Neural cell (in vitro differentiated cells): ENCODE data around the gene MEIOB. TPM values are rescaled to one million over a fixed set of nuclear protein-coding genes. Genes with fewer than 3 reads are reported as not detected.

Experiments
- H2AFZ ChIP-seq: fragments of 200-600, 300-800 bp; sonication (generic), shearing (Covaris generic); 2 replicates; pipeline ENCODE4 v1.6.0; 2014; ENCODE audit warnings: low read depth, mild to moderate bottlenecking, antibody characterized with exemption, low read length, moderate library complexity
- H3F3A ChIP-seq: fragments of 200-600 bp; shearing (Covaris generic); 2 replicates; pipeline ENCODE4 v1.6.1; 2016; ENCODE audit warnings: mild to moderate bottlenecking, moderate library complexity, mixed read lengths, antibody characterized with exemption, low read length; ENCODE audit not compliant: insufficient read depth, poor library complexity, severe bottlenecking
- H3K27ac ChIP-seq: fragments of 200-600, 300-800 bp; sonication (generic), shearing (Covaris generic); 2 replicates; pipeline ENCODE4 v1.5.1; 2014; ENCODE audit warnings: mild to moderate bottlenecking, low read length, moderate library complexity
- H3K27me3 ChIP-seq: fragments of 300-800, 200-600 bp; sonication (generic), shearing (Covaris generic); 2 replicates; pipeline ENCODE4 v1.6.0; 2014; ENCODE audit warnings: mild to moderate bottlenecking, low read depth, low read length, moderate library complexity; ENCODE audit not compliant: insufficient read depth
- H3K36me3 ChIP-seq: fragments of 300-800, 200-600 bp; sonication (generic), shearing (Covaris generic); 2 replicates; pipeline ENCODE4 v1.5.1; 2014; ENCODE audit warnings: mild to moderate bottlenecking, antibody characterized with exemption, low read length, moderate library complexity; ENCODE audit not compliant: insufficient read depth
- H3K4me2 ChIP-seq: fragments of 300-800, 200-600 bp; sonication (generic), shearing (Covaris generic); 2 replicates; pipeline ENCODE4 v1.6.0; 2014; ENCODE audit warnings: mild to moderate bottlenecking, low read length
- H3K4me3 ChIP-seq: fragments of 300-800, 200-600 bp; sonication (generic), shearing (Covaris generic); 2 replicates; pipeline ENCODE4 v1.5.1; 2014; ENCODE audit warnings: mild to moderate bottlenecking, low read length, moderate library complexity
- H3K79me2 ChIP-seq: fragments of 200-600 bp; shearing (Covaris generic); replicated peaks from 2 replicates; pipeline ENCODE4 v1.6.0; 2014; ENCODE audit warnings: mild to moderate bottlenecking, low read length, moderate library complexity; ENCODE audit not compliant: insufficient read depth
- H3K9ac ChIP-seq: fragments of 300-800, 200-600 bp; sonication (generic), shearing (Covaris generic); 2 replicates; pipeline ENCODE4 v1.6.1; 2016; ENCODE audit warnings: mild to moderate bottlenecking, low read length, mixed read lengths
- H3K9me2 ChIP-seq: fragments of 200-600 bp; shearing (Covaris generic); 2 replicates; pipeline ENCODE4 v1.6.1; 2016; ENCODE audit warnings: mild to moderate bottlenecking, low read length, mixed read lengths; ENCODE audit not compliant: insufficient read depth
- H3K9me3 ChIP-seq: fragments of 200-600, 300-800 bp; sonication (generic), shearing (Covaris generic); 2 replicates; pipeline ENCODE4 v1.6.1; 2016; ENCODE audit warnings: mild to moderate bottlenecking, mixed run types, low read length, moderate library complexity, mixed read lengths
- H4K20me1 ChIP-seq: fragments of 200-600 bp; shearing (Covaris generic); 2 replicates; pipeline ENCODE4 v1.6.1; 2016; ENCODE audit warnings: mild to moderate bottlenecking, mixed run types; ENCODE audit not compliant: insufficient read depth
- EP300 ChIP-seq: fragments of 450-650 bp; conservative IDR thresholded peaks from 2 replicates; pipeline ENCODE4 v1.6.1; 2014; ENCODE audit warnings: antibody characterized with exemption, mild to moderate bottlenecking, moderate library complexity; ENCODE audit not compliant: poor library complexity, severe bottlenecking
- EZH2 ChIP-seq: fragments of 200-600, 300-800 bp; shearing (Covaris generic), sonication (generic); IDR thresholded peaks from 2 replicates; pipeline ENCODE4 v1.6.1; 2014; ENCODE audit warnings: antibody characterized with exemption, low read length, borderline replicate concordance, mild to moderate bottlenecking; ENCODE audit not compliant: insufficient read depth, poor library complexity, severe bottlenecking
- MXI1 ChIP-seq: fragments of 450-650 bp; conservative IDR thresholded peaks from 2 replicates; pipeline ENCODE4 v1.6.1; 2014; ENCODE audit warnings: antibody characterized with exemption, mild to moderate bottlenecking; ENCODE audit not compliant: poor library complexity, severe bottlenecking
- POLR2AphosphoS5 ChIP-seq: IDR thresholded peaks from 2 replicates; pipeline ENCODE4 v1.6.1; 2012
- RAD21 ChIP-seq: fragments of 450-650 bp; conservative IDR thresholded peaks from 2 replicates; pipeline ENCODE4 v1.6.1; 2014; ENCODE audit warnings: antibody characterized with exemption, mild to moderate bottlenecking, moderate library complexity
- REST ChIP-seq: IDR thresholded peaks from 2 replicates; pipeline ENCODE4 v1.6.1; 2012; ENCODE audit warnings: borderline replicate concordance
- SMC3 ChIP-seq: fragments of 450-650 bp; conservative IDR thresholded peaks from 2 replicates; pipeline ENCODE4 v1.6.1; 2014; ENCODE audit warnings: antibody characterized with exemption, mild to moderate bottlenecking, moderate library complexity; ENCODE audit not compliant: poor library complexity
- TAF1 ChIP-seq: IDR thresholded peaks from 2 replicates; pipeline ENCODE4 v1.6.1; 2012; ENCODE audit warnings: low read depth
- polyA plus RNA-seq: library from polyadenylated mRNA; depleted of rRNA; stranded (reverse); fragments of >200 nt; gene quantifications from 2 replicates; pipeline ENCODE4 v1.2.3, GENCODE V29; 2014
- TF ChIP-seq, protein P1 (sequence below): fragments of 450-650 bp; IDR thresholded peaks from 2 replicates; pipeline ENCODE4 v1.5.1; 2014; ENCODE audit warnings: antibody characterized with exemption, mild to moderate bottlenecking, moderate library complexity; ENCODE audit not compliant: poor library complexity, severe bottlenecking

Gene MEIOB
- polyA plus RNA-seq, 1 donor from 2014 or later: not detected

DNA sequence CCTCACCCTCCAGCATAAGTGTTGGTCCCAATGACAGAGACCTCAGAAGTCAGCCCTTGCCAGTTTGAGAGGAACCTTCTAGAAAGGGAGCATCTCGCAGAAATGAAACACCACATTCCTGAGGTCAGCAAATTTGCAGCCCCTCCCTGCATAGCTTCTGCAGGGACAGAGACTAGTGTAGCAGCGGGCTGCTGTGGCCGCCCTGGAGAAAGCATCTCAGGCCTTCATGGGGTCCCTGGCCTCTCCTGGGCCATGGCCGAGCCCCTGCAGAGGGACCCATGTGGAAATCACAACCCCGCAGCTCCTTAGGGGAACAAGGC is 34.8 kb upstream of the MEIOB start:
- no peak overlapping the region for H2AFZ ChIP-seq
- H3K9me3 ChIP-seq: no peaks in the 10 kb centered on the region
- no peaks in the 10 kb centered on the region for H3K79me2 ChIP-seq
- H3K4me2 ChIP-seq: no peak overlapping the region
- no peaks in the 10 kb centered on the region for H3K9me2 ChIP-seq
- no peaks in the 10 kb centered on the region for H3K36me3 ChIP-seq
- TF ChIP-seq MXI1 (no peak), REST (no peak), EP300 (no peak)
- H3F3A ChIP-seq: no peaks in the 10 kb centered on the region
- no peaks in the 10 kb centered on the region for H3K27me3 ChIP-seq
- no peak overlapping the region for H3K9ac ChIP-seq
- no peak overlapping the region for H3K4me3 ChIP-seq
- H3K27ac ChIP-seq: no peak overlapping the region
- no peaks in the 10 kb centered on the region for H4K20me1 ChIP-seq

DNA sequence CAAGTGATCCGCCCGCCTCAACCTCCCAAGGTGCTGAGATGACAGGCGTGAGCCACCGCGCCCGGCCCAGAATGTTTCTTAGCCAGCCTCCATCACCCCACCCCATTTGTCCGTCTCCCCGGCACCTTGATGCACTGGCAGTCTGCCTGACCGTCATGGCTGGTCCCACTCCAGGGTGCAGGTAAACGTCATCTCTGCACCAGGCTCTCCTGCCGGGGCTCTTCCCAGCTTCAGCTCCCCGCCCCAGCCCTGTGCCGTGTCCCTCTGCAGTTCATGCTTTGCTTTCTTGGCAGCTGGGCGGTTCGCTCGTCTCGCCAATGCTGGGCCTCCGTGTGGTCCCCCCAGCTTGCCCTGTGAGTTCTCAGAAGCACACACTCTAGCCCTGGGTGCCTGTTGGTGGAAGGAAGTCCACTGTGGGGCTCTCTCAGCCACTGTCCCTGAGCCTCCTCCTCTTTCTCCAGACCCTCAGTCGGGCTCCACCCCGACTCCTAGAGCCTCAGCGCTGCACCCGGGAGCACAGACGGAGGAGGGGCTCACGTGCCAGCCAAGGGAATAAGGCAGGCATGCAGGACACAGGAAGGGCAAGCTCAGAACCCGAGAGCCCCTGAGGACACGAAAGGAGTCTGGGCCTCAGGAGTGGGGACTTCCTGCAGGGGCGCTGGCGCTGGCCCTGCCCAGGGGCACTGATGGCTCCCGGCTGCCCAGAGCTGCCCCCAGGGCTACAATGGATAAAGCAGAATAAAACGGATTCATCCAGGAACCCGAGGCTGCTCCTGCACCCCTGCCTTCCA is 34.3 kb upstream of the MEIOB start:
- H3K27ac ChIP-seq: no peak overlapping the region
- H3K4me3 ChIP-seq: no peak overlapping the region
- no peak overlapping the region for H3K4me2 ChIP-seq
- H3K27me3 ChIP-seq: no peaks in the 10 kb centered on the region
- no peaks in the 10 kb centered on the region for H4K20me1 ChIP-seq
- H3K9me3 ChIP-seq: no peaks in the 10 kb centered on the region
- H2AFZ ChIP-seq: no peak overlapping the region
- no peak for TF ChIP-seq MXI1
- no peak for TF ChIP-seq REST
- no peak for TF ChIP-seq EZH2
- TF ChIP-seq TAF1: no peak
- TF ChIP-seq RAD21: no peak
- no peak for TF ChIP-seq EP300
- no peak for TF ChIP-seq POLR2AphosphoS5
- TF ChIP-seq, protein P1, sequence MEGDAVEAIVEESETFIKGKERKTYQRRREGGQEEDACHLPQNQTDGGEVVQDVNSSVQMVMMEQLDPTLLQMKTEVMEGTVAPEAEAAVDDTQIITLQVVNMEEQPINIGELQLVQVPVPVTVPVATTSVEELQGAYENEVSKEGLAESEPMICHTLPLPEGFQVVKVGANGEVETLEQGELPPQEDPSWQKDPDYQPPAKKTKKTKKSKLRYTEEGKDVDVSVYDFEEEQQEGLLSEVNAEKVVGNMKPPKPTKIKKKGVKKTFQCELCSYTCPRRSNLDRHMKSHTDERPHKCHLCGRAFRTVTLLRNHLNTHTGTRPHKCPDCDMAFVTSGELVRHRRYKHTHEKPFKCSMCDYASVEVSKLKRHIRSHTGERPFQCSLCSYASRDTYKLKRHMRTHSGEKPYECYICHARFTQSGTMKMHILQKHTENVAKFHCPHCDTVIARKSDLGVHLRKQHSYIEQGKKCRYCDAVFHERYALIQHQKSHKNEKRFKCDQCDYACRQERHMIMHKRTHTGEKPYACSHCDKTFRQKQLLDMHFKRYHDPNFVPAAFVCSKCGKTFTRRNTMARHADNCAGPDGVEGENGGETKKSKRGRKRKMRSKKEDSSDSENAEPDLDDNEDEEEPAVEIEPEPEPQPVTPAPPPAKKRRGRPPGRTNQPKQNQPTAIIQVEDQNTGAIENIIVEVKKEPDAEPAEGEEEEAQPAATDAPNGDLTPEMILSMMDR: no peak
- TF ChIP-seq SMC3: no peak
- H3K79me2 ChIP-seq: no peaks in the 10 kb centered on the region
- H3K9ac ChIP-seq: no peak overlapping the region
- no peaks in the 10 kb centered on the region for H3F3A ChIP-seq
- no peaks in the 10 kb centered on the region for H3K36me3 ChIP-seq
- no peaks in the 10 kb centered on the region for H3K9me2 ChIP-seq
